GM18868 (cell line): ENCODE measurements around the gene C11orf21.

Source experiments
- ATAC-seq: cut with Tn5 transposase; IDR thresholded peaks from one replicate; pipeline ENCODE4 v1.9.1; 2021; ENCODE audit warnings: mild to moderate bottlenecking, moderate library complexity; ENCODE audit not compliant: unreplicated experiment

Gene C11orf21

DNA sequence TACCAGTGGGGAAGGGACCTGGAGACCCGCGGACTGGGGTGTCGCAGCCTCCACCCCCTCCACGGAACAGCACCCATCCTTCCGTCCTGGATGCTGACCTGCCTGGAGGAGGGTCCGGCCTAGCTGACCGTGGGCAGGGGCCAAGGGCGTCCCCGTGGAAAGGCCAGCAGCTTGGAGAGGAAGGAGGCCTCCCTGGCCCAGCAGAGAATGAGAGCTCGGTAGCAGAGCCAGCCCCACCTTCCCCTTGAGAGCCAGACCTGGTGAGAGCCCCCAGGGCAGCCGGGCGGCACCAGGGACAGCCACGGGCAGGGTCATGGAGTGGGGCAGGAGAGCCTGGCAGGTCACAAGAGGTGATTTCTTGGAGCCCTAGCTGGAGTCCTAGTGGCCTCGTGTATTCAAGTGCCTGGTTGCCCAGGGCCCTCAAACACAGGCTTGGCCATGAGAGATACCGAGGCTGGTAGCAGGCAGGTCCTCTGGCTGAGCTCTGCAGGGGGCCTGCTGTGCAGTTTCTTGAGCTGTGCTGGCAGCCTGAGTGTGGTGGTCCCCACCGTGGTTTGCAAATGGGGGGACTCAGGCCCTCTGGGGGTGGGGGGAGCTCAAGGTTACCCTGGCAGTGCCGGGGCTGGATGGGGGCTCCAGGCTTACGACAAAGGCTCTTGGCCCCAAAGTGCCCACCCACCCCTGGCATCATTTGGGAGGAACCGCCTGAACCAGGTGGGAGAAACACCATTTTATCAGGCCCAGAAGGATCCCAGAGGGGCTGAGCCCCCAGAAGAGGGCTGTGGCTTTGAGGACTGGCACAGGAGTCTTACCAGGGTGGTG, 7.7 kb upstream of the C11orf21 start:
- no peak for ATAC-seq

- ATAC-seq = no peak
Observed at GRCh38 chr11:2308713-2309112, 7.0 kb upstream of the C11orf21 start.

DNA sequence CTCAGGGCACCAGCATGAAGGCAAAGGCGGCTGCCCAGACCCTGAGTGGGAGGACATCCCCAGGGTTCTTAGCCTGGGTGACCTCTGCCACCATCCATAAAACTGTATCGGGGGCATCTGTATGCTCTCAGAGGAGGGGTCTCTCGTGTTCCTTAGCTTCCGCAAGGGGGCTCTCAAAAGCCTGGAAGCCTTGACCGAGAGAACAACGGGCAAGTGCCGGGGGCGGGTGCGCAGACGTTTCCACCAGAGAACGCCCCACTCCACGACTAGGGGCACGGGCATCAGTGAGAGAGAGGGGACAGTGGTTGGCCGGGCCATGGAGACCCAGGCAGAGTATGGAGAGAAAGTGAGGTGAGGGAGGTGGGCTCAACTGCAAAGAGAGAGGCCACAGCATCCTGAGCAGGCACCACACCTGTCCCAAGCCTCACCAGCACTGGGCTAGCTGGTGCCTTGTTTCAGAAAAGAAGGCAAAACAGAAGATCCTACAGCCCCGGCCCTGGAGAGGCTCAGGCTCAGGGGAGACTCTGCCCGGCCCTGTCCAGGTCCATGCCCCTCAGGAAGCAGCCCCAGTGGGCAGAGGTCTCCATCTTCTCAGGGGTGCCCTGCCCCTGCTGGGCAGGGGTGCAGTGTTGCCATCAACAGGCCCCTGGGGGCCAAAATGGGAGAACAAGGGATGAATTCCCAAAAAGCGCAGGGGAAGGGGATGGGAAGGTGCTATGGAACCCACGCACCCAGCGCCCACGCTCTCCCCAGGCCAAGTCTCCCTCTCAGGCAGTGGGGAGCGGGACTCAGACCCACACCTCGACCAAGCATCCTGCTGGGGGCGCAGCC, 6.0 kb upstream of the C11orf21 start:
- ATAC-seq = no peak

- no peak for ATAC-seq
Observed at GRCh38 chr11:2306877-2307500, 5.3 kb upstream of the C11orf21 start.

GRCh38 chr11:2306452-2306823, 4.7 kb upstream of the C11orf21 start:
- ATAC-seq = no peak

DNA sequence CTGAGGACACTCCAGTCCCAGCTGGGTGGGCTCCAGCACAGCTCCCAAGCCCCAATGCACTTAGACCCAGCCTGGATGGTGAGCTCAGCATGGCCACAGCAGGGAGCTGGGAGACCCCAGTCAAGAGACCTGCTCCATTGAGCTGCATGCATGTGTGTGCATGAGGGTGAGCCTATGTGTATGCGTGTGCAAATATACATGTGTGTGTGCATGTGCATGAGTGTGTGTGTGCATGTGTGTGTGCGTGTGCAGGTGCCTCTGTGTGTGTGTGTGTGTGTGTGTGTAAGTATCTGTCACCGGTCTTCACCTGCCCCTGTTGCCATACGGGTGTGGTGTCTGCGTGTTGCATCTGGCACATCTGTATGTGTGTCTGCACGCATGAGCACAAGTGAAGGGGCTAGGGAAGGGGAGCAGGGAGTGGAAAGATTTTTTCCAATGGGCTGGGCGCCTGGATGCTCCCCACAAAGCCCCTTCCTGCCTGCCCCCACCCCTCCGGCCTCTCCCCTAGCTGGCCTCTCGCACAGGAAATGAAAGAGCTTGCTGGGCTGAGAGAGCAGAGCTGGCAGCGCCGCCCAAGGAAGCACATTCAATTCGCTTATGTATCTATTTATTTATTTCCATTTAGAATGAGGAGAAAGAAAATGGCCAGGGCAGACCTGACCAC, 4.2 kb upstream of the C11orf21 start:
- no peak for ATAC-seq

GRCh38 chr11:2305140-2305778, 3.5 kb upstream of the C11orf21 start:
- ATAC-seq = no peak

DNA sequence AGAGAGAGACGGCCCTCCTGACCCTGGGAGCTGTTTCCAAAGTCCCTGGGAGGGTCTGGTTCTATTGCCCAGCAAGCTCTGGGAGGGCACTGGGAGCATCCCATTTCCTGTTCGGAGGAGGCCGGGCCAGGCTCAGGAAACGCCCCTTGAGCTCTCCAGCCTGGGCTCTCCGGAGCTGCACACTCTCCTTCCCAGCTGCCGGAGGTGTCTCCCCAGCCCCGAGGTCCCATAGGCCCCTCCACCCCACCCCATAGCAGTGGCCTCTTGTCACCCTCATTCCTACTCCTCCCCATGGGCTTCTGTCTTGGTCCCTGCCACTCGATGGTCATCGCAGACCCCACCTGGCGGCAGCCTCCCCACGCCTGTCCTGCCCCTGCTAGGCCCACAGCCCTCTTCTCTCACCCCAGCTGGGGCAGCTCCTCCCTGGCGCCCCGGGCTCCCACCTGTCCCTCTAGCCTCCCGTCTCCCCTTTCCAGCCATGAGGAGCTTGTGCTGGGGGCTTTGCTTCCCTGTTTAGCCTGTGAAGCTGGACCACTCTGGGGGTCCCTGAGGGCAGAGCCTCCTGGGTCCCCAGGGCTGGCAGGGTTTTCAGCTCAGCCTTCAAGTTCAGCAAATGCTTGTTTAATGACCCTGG, 2.9 kb upstream of the C11orf21 start:
- ATAC-seq = no peak

DNA sequence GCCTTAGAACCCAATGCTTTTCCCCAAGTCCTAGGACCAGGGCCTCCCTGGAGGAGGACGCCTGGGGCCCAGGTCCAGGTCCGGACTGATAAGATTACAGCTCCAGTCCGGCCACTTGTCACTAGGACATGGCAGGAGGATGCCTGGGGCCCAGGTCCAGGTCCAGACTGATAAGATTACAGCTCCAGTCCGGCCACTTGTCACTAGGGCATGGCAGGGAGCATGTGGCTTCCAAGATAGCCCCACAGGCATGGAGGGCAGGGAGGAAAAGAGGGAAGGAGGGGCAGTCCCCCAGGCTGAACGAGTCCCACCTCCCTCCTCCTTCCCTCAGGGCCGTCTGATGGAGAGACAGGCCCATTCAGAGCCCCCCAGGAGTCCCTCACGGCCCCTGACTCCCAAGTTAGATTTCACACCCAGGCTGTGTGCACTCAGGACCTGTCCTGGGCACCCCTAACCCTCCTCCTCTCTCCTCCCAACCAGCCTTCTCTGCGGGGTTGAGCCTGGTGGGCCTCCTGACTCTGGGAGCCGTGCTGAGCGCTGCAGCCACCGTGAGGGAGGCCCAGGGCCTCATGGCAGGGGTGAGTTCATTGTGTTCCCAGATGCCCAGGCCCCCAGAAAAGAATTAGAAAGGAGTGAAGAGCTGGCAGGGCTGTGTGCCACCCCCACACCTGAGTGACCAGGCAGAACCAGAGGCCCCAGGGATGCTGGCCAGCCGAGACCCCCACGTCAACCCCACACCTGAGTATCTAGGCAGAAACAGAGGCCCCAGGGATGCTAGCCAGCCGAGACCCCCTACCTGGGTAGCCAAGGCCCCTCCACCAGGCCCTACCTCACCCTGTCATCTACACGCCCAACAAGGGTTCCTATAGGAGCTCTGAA, 2.1 kb upstream of the C11orf21 start:
- no peak for ATAC-seq

DNA sequence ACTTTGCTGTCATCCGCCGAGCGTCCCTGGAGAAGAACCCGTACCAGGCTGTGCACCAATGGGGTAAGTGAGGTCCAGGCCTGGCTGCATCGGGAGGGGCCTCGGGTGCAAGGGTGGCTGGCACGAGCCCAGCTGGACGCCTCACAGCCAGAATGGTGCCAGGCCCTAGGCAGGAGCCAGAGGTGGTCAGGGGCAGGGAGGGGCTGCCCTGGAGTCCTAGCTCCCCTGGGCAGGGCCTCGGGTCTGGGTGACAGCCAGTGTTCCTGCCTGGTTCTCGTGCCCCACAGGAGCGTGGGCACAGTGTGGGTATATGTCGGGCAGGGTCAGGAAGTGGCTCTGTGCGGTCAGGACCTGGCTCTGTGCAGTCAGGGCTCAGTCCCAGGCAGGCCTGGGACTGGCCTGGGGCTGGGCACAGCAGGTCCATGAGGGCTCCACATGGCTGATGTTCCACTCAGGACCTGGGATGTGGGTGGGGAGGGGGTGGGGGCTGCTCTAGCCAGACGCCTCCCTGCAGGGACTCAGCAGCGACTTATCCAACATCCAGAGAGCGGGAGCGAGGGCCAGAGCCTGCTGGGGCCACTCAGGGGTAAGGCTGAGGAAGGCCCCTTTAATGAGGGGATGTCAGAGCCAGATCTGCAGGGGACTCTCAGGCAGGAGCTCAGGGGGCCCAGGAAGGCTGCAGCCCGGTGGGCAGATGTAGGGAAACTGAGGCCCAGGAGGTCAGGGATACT, 1.3 kb upstream of the C11orf21 start:
- ATAC-seq = no peak

DNA sequence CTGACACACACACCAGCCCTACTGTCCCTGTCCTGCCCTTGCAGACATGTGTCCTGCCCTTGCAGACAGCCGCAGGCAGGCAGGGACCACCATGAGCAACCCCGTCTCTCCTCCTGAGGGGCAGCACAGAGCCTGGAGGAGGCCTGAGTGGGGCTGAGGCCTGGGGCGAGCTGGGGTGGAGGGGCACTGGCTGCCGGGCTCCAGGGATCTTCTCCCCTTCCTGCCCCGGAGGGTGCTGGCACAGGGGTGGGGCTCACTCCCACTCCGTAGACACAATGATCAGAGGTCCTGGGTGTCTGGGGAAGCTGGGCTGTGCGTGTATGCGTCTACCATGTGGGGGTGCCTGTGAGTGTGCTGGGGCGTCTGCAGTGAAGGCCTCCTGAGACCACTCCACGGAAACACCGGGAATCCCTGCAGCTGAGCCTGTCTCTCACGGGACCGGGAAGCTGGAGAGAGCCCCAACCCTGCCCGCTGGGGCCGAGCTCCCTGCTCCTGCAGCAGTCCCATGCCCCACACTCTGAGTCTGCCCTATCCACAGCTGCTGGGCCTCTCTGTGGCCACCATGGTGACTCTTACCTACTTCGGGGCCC, 683 bp upstream of the C11orf21 start:
- ATAC-seq = no peak

DNA sequence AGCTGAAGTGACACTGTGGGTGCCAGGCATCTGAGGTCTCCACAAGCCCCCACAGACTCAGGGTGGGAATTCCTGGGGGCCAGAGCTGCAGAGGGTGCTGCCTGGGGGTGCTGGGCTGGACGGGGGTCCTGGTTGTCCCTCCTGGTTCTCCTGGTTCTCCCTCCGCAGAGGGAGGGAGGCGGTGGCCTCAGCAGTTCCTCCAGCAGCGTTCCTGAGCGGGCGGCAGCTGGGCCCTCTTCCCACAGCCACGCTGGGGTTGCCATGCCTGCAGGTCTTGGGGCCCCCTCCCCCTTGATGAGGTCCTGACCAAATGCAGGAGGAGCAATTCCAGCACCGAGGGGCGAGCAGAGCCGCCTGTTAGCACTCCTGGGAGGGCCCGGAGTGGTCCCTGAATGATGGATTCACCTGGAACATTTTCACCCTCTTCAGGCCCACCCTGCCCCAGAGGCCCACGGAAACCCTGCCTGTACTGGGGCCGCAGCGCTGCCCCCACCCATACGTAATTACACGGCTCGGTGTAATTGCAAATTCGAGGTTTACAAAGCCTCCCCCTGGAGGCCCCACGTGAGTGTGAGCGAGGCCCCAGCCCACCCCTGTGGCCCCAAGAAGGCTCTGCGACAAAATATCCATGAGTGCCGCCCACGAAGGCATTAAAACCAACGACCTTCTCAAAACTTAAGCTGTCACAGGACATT, 635 bp downstream of the C11orf21 start:
- ATAC-seq = no peak

DNA sequence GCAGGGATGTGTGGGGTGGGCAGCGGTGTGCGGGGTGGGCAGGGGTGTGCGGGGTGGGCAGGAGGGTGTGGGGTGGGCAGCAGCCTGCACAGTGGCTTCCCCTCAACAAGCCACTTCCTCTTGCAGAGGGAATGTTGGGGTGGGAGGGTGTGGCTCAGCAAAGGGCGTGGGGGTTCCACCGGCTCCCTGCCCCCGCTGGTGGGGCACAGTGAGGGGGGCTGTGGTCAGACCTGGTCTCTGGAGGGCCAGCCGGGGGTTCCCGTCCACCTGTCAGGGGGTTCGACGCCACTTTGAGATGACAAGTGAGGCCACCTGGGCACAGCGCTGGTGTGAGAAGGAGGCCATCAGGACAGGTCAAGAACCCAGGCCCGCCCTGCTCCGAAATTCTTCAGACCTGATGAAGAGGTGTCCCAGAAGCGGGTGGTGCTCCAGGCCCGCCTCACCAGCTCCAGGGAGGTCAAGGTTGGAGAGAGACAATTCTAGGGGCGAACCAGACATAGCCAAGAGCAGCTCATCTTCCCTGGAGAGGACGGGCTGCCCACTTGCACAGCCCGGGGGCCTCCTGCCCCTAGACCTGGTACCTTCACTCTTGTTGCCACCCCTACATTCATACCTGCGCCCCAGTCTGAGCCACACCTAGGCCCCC, 1.3 kb downstream of the C11orf21 start:
- no peak for ATAC-seq

DNA sequence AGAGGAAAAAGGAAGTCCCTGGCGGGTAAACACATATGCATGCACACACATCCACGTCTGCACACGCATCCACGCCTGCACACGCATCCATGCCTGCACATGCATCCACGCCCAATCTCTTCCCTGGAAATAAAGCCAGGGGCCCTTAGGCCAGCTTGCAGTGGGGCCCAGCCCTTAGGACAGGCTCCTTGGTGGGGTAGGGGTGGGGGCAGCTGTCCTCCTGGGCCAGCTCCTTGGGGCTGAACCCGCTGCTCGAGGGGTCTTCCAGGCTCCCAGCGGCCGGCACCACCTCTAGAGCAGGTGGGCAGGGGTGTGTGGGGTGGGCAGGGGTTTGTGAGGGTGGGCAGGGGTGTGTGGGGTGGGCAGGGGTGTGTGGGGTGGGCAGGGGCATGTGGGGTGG, 1.9 kb downstream of the C11orf21 start:
- ATAC-seq = no peak

DNA sequence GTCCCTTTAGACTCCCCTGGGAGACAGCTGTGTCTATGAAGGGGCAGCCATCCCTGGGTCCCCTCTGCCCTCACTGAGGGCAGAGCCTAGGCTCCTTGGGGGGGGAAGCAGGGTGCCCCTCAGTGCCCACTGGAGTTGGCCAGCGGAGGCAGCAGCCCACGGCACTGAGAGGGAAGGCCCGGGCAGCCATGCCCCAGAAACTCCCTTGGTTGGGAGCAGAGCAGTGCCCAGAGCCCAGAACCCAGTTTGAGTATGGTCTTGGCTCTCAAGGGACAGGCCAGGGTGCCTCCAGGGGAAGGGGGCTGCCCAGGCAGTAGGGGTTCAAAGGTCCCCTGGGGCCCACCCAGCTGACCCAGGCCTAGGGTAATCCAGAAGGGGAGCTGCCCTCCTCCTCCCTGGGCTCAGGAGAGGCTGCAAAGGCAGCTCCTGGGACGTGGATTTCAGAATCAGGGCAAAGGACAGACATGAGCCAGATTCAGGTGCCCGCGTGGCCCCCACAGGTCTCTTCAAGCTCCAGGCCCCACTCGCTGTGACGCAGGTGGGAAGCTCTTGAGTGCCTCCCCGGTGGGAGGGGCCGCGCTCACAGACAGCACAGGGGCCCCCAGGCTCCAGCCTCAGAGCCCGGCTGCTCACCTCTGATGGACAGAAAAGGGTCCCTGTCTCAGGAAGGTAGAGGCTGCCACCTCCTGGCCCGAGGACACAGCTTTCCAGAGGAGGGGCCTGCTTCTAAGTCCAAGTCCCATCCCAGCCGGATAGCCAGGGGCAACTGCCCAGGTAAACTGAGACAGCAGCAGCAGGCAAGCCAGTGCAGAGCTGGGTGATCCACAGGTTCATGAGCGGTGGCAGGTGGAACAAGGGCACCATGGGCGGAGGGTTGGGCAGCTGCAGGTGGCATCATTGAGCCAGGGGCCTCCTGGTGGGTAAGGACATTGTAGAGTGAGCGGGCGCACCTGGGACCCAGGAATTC, 2.6 kb downstream of the C11orf21 start:
- ATAC-seq = no peak
